Activated T-cell treated with anti-CD3 and anti-CD28 coated beads, Interleukin-2, amount 50 U/mL, for 1 hour (primary cell): Measurements from ENCODE around the gene FIGN.

Experiments
- DNase-seq: peaks from one replicate; pipeline ENCODE4 v3.0.0-alpha.2; 2020

Gene FIGN

DNA sequence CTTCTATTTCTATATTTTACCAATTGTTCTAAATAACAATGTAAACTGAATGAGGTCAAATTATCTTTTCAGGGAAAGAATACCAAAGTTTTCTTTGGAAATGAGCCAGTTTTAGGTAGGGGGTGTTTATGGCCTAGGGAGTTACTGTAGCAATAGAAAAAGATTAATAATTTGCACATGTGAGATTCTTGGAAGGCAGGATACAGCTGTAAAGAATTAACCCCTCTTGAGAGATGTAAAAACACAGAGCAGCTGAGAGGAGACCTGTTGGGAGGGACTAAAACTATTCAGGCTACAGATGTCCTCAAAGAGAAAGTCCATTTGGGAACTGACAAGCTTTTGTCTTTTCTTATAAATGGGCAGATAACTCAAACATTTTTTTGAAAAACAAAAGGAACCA is 182.2 kb downstream of the FIGN start:
- no peak for DNase-seq

DNA sequence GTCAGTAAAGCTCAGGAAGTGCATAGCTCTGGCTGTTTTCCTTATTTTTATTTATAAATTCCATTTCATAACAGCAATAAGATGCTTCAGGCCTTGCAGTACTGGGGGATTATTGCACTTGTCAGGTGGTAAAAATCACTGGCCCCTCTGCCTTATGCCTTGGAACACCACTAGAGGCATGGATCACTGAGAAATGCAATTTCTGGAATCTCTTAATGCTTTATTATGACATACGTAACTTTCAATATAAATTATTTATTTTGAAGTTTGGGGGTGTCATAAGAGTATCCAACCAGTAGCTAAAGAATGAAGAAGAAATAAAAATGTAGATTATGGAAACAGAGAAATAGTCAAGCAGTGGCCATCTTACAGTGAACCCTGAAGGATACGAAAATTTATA is 183.1 kb downstream of the FIGN start:
- no peak for DNase-seq

DNA sequence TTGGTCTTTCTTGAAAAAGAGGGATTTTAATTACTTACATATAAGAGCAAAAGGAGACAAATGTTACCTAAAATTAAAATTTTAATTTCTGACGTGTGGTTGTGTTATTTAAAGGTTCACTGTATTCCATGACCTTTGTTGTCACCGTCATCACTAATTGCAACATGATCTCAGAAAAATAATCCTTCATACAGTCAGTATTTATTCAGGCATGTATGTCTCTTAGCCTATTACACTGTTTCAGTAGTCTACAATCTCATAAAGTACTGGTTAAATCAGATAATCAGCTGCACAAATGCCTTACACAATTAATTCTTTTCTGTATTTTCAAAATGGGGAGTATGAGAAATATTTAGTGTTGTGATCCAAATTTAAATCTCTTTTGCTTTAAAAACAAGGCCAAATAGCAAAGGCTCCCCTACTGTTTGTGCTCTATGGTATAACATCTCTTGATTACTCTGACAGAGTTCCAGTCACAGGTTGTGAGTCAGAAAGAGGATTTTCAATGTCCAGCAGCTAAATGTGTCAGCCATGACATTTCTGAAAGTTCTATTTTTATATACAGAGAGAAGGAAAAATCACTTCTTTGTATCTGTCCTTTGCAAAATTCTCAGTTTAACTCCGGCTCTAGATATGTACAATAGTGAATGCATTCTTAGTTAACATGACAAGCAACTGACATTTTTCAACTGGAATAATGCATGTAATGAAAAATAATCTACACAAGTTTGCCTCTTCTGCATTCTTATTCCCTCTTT is 184.0 kb downstream of the FIGN start:
- no peak for DNase-seq

DNA sequence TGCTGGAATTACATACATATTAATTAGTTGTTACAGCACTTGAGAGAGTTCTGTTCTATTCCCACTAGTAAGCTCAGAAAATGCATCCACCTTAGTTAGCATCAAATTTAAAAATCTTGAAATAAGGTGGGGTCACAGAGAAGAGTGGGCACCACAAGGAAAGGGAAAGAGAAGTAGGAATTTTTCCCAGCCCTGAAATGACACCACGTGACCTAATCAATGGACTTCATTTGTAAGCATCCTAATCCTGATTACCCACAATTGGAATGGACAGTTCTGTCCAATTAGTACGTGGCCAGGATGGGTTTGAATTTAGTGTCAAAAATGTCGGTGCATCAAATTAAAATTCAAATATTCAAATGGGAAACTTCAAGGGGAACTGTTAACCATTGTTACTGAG is 186.8 kb downstream of the FIGN start:
- DNase-seq: no peak
